ENCODE results near the gene PPAN.

PPAN gene

GRCh38 chr19:10113964-10114650 lies 7.9 kb downstream of the PPAN start:
- DNase-seq = no peak

GRCh38 chr19:10114651-10115391 lies 8.7 kb downstream of the PPAN start:
- DNase-seq = no peak

DNA sequence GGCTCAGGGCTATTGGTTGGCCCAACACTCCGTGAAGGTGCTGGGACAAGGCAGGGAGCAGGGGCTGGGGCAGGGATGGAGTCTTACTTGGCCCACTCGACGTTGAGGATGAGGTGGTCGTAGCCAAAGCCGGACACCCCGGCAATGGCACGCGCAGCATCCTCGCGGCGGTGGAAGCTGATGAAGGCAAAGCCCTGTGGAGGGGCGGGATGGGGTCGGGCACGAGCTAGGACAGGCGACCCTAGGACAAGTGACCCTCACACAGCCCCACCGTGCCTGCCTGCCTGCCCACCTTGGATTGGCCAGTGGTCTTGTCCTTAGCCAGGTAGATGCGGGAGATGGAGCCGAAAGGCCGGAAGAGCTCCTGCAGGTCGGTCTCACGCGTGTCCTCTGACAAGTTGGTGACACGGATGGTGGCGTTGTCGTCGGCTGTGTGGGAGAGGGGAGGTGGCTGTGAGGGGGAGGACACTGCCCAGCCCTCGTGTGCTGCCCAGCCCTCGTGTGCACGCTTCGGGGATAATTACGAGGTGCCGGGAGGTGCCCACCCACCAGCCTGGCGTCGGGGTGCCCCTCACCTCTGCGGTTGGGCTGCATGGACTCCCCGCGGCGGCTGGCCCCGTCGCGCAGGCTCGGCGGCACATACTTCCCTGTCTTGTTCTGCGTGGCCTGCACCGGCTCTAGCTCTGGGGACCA lies 9.4 kb downstream of the PPAN start:
- DNase-seq = no peak

DNA sequence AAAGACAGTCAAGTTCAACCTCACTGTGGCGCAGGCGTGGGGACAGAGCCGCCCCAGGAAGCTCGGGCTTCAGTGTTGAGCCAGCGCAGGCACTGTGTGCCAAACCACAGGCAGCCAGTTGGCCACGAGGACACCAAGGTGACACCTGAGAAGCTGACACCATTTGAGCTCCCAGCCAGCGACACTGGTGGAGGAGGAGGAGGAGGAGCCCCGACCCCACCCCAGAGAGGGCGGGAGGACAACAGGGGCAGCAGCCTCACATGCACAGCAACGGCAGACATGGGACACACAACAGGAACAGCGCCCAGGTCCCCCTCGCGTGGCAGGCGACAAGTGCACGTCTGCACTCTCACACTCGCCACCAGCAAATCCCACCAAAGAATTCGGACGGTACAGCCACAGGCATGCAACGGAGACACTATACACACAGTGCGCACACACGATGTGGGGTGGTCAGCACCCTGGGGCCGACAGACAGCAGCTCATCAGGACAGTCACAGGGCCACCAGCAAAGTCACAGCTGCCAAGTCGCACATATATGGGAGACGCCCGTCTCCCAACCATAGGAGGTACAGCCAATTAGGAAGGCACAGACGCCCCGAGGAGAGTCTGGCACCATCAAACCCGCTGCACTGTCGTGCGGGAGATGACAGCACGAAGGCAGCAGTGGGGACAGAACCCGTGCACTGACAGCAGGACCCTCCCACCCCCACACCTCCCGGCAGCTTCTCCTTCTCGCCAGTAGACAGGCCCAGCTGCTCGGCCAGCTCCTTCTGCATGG lies 10.1 kb downstream of the PPAN start:
- no peak for DNase-seq

GRCh38 chr19:10116866-10117616 lies 10.9 kb downstream of the PPAN start:
- DNase-seq = no peak

DNA sequence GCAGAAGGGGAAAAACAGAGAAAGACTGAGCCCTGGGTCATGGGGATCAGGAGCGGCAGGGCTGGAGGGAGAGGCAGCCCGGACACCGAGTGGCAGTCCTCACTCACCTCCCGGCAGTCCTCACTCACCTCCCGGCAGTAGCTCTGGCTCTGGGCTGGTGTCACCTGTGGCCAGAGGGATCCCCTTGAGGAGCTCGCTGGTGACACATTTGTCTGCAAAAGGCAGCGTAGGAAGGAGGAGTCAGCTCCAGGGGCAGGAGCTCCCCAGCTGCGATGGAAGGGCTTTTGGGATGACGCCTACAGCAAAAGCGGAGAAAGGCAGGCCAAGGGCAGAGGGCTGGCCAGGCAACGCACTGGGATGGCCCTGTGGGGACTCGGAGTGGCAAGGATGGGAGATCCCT lies 12.8 kb downstream of the PPAN start:
- no peak for DNase-seq

- DNase-seq = no peak
Observed at GRCh38 chr19:10120538-10121189, 14.5 kb downstream of the PPAN start.

GRCh38 chr19:10122045-10122444 lies 15.9 kb downstream of the PPAN start:
- no peak for DNase-seq

- DNase-seq = no peak
Observed at GRCh38 chr19:10124429-10124828, 18.3 kb downstream of the PPAN start.

- no peak for DNase-seq
Observed at GRCh38 chr19:10126213-10126639, 20.1 kb downstream of the PPAN start.

DNA sequence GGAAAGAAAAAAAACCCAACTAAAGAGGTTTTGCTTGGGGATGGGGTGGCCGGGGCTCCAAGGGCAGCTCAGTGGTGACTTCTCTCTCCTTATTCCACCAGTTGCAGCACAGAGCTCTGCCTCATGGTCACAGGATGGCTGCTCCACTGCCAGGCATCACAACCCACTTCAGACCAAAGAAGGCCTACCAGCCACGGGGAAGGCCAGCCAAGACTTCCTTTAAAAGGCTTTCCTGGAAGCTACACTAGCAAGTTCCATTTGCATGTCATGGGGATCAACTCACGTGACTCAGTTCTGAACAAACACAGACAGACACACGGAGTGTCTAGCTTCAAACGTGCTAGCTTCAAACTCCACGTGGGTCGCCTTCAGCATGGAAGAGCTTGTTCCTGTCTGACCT lies 26.7 kb downstream of the PPAN start:
- DNase-seq = no peak

- no peak for DNase-seq
Observed at GRCh38 chr19:10133596-10133995, 27.4 kb downstream of the PPAN start.

DNA sequence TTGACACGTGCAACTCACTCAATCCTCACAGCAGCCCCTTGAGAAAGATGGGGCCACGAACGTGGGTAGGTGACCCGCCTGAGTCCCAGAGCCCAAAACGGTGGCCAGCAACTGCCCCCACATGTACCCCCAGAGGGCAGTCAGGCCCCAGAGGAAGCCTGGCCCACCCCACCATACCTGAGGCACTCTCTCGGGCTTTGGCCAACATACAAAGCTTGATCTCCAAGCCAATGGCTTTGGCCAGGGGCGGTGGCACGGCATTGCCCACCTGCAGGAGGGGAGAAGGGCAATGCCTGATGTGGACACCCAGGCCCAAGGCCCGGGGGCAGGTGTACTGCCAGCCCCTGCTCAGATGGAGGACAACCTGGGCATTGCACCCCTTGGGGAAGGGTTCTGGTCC lies 27.9 kb downstream of the PPAN start:
- no peak for DNase-seq

DNA sequence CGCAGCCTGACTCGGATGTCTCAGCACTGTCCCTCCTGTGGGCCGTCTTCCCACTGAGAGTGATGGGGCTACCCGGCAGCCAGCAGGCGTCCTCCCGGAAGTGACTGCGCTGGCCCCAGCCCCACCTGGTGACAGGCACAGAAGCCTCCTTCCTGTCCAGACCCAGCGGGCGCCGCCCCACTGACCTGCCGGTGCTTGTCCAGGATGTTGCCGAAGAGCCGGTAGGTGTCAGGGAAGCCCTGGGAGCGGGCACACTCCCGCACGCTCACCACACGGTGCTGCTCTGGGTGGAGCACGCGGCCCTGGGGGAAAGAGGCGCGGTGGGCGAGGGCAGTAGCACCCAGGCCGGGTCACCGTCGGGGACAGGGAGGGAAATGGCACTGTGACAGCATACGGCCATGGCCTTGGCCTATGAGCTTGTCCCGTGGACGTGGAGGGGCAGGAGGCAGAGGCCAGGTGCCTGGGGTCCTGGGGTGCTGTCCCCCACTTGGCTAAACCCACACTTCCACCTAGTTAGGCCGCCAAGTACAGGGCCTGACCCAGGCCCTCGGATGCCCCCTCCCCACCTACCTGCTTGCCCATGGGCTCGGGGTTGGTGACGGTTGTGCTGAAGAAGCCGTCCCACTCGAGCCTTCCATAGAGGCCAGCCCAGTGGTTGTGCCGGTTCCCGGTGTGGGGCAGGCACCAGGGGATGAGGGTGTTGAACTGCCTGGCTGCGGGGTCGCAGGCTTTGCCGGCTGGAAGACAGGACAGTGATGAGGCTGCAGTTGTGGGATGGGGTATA lies 29.6 kb downstream of the PPAN start:
- no peak for DNase-seq

DNA sequence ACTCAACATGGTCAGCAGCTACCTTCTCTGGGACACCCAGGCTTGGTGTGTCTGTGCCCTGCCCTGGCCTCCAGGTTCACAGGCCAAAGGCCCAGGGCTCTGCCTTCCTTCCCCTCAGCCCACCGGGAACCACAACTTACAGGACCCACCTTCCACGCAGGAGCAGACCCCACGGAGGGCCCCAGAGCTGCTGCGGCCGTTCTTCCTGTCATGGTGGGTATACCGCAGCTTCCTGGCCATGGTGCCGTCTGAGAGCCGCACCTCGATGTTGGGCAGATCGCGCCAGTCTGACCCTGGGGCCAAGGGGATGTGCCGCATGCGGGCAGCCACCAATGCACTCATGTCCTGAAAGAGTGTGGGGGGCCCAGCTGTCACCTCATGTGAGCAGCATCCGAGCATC lies 30.8 kb downstream of the PPAN start:
- DNase-seq = no peak

- DNase-seq = no peak
Observed at GRCh38 chr19:10137751-10138682, 31.9 kb downstream of the PPAN start.

DNA sequence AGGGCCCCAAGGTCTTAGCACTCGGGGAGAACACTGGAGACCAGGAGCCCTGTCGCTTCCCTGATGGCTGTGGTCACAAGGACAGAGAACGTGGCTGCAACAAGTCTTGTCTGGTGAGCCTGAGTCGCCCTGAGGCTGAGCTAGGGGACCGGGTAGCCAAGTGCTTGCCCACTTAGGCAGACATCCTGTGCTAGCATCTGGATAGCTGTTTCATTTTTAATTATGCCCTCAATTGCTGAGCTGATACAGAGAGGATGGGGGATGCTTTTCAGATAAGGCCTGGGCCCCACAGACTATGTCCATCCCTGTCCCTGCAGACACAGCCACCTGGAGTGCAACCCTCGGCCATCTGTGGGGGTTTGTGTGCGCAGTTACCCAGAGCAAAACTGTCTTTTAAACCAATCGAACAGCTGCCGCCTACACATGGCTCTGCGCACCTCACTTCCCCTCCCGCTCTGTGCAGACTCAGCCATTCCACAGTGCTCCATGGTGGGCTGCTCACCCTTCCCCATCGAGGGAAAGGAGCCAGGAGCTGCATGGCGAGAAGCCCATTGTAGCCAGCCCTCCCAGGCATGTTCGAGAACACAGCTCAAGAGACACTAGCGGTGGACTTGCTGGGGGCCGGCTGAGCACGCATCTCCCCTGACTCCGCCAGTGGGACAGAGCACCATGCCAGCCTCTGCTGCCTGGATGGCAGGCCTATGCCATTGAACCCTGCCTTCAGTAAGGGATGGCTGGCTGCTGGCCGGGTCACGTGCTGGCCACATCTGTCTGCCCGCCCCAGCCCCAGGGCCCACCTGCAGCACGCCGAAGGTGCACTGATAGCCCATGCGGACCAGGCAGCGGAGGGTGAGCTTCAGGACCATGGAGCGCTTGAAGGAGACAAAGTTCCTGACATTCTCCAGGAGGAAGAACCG lies 33.0 kb downstream of the PPAN start:
- DNase-seq = no peak

DNA sequence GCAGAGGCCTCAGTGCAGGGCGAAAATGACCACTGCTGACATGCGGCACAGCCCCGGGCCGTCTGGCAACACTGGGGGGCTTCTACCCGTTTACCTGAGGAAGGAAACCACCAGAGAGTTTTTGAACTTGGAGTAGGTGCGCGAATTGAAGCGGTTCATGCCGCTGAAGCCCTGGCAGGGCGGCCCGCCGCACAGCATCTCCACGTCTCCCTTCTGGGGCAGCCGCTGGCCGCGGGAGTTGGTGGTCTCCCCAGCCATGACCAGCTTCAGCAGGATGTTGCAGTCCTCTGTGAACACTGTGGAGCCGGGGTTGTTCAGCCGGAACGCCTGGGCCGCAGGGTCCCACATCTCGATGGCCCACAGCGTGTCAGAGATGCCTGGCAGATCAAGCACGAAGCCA lies 33.8 kb downstream of the PPAN start:
- no peak for DNase-seq

DNA sequence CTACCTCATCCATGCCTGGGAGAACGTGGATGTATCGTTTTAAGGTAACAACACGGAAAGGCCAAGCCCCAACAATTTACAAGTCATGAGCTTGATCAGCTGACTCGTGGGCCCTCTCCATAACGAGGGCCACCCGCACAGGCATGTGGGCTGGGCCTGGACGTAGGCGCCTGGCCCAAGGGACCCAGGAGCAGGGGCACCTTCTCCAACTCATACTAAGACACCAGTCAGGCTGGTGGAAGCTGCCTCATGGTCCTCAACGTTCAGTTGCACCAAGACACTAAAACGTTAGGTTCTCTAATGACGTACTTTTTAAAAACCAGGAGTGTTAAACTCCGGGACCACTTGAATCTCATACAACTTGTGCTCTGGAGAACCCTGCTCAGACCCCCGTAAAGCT lies 35.3 kb downstream of the PPAN start:
- no peak for DNase-seq
